ENCODE data around the gene KCNG2. TPM values are rescaled to one million over a fixed set of nuclear protein-coding genes. Genes with fewer than 3 reads are reported as not detected.

KCNG2 gene
- total and polyA plus RNA-seq, 2 of the 4 experiments (the other 2 are of a cell fraction), result not detected

DNA sequence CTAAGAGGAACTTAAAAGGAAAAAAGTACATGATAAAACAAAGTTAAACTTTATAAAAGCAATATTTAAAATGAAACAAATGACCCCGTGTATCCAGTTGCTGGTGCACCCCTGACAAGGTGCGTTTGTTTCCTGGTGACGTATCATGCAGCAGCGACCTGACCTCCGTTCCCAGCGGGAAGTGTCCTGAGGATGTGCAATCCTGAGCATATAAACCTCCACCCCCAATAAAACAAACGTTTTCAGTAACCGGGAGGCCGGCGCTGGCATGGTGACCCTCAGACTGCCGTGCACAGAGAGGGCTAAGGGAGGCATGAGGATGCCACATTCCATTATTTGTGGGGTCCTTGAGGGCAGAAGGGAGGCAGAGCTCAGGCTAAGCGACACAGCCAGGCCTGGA, 138.9 kb downstream of the KCNG2 start:
- H3K18ac ChIP-seq (ENCODE audit: low read depth, low read length), result no peak overlapping the region
- ChIA-PET POLR2A (ENCODE audit: unreplicated experiment) (no interaction called here), CTCF (no interaction called here)
- H3K23ac ChIP-seq (ENCODE audit: low read depth, low read length), result no peak overlapping the region
- no peak overlapping the region for H2AK5ac ChIP-seq (ENCODE audit: low read depth, low read length)
- H2AK9ac ChIP-seq (replicated peaks; ENCODE audit: low read depth, low read length, poor library complexity), result no peak overlapping the region
- H4K5ac ChIP-seq (ENCODE audit: low read depth, low read length), result no peak overlapping the region
- H2BK15ac ChIP-seq (ENCODE audit: low read depth, low read length), result no peak overlapping the region
- H3K9me3 ChIP-seq (ENCODE audit: control insufficient read depth, insufficient read depth, low read length), result peaks cover 9% of the 10 kb centered on the region
- no peak overlapping the region for H3K27ac ChIP-seq (ENCODE audit: insufficient read depth, low read length)
- dilution Hi-C loops (cut with HindIII; ENCODE audit: low sequenced_read_pairs, unreplicated experiment), result no loop called here
- H4K8ac ChIP-seq (ENCODE audit: low read depth in 2 of 2, low read length in 2 of 2), result no peak overlapping the region
- H2BK120ac ChIP-seq (ENCODE audit: low read depth, low read length), result no peak overlapping the region
- H3K14ac ChIP-seq (replicated peaks; ENCODE audit: low read depth, low read length), result no peak overlapping the region
- H3K4me1 ChIP-seq (ENCODE audit: control insufficient read depth, insufficient read depth, low read length), result no peaks in the 10 kb centered on the region
- no peak overlapping the region for H4K91ac ChIP-seq (ENCODE audit: insufficient read depth, low read depth, low read length)
- H3K27me3 ChIP-seq (ENCODE audit: control insufficient read depth, insufficient read depth, low read length), result no peaks in the 10 kb centered on the region
- DNase-seq (no peak), ATAC-seq (ENCODE audit: low read depth) (no peak)
- TF ChIP-seq BHLHE40 (IDR thresholded peaks at IDR 0.05; ENCODE audit: low read depth, low read length) (no peak), RFX5 (IDR thresholded peaks at IDR 0.05; ENCODE audit: low read depth, low read length) (no peak), FOS (IDR thresholded peaks at IDR 0.05; ENCODE audit: low read depth, low read length) (no peak), MAFK (IDR thresholded peaks at IDR 0.05; ENCODE audit: low read depth, low read length) (no peak), MAZ (IDR thresholded peaks at IDR 0.05; ENCODE audit: borderline replicate concordance, low read depth, low read length) (no peak), CEBPB (IDR thresholded peaks at IDR 0.05; ENCODE audit: low read depth, low read length) (no peak), SMC3 (IDR thresholded peaks at IDR 0.05; ENCODE audit: low read depth, low read length) (no peak), MXI1 (IDR thresholded peaks at IDR 0.05; ENCODE audit: borderline replicate concordance, low read depth, low read length) (no peak), NFE2L2 (IDR thresholded peaks at IDR 0.05; ENCODE audit: low read depth, low read length) (no peak), CHD1 (IDR thresholded peaks at IDR 0.05; ENCODE audit: low read depth, low read length) (no peak), RCOR1 (IDR thresholded peaks at IDR 0.05; ENCODE audit: insufficient replicate concordance, low read length) (no peak), RAD21 (IDR thresholded peaks at IDR 0.05; ENCODE audit: low read length) (no peak), POLR2A (IDR thresholded peaks at IDR 0.05; ENCODE audit: low read depth, low read length) (no peak)
- TF ChIP-seq, protein P1, sequence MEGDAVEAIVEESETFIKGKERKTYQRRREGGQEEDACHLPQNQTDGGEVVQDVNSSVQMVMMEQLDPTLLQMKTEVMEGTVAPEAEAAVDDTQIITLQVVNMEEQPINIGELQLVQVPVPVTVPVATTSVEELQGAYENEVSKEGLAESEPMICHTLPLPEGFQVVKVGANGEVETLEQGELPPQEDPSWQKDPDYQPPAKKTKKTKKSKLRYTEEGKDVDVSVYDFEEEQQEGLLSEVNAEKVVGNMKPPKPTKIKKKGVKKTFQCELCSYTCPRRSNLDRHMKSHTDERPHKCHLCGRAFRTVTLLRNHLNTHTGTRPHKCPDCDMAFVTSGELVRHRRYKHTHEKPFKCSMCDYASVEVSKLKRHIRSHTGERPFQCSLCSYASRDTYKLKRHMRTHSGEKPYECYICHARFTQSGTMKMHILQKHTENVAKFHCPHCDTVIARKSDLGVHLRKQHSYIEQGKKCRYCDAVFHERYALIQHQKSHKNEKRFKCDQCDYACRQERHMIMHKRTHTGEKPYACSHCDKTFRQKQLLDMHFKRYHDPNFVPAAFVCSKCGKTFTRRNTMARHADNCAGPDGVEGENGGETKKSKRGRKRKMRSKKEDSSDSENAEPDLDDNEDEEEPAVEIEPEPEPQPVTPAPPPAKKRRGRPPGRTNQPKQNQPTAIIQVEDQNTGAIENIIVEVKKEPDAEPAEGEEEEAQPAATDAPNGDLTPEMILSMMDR (conservative IDR thresholded peaks at IDR 0.05; ENCODE audit: low read depth, low read length), result no peak
- TF ChIP-seq, protein P2, sequence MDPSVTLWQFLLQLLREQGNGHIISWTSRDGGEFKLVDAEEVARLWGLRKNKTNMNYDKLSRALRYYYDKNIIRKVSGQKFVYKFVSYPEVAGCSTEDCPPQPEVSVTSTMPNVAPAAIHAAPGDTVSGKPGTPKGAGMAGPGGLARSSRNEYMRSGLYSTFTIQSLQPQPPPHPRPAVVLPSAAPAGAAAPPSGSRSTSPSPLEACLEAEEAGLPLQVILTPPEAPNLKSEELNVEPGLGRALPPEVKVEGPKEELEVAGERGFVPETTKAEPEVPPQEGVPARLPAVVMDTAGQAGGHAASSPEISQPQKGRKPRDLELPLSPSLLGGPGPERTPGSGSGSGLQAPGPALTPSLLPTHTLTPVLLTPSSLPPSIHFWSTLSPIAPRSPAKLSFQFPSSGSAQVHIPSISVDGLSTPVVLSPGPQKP (IDR thresholded peaks at IDR 0.05; ENCODE audit: borderline replicate concordance, low read depth, low read length), result no peak
- TF ChIP-seq, protein P3, sequence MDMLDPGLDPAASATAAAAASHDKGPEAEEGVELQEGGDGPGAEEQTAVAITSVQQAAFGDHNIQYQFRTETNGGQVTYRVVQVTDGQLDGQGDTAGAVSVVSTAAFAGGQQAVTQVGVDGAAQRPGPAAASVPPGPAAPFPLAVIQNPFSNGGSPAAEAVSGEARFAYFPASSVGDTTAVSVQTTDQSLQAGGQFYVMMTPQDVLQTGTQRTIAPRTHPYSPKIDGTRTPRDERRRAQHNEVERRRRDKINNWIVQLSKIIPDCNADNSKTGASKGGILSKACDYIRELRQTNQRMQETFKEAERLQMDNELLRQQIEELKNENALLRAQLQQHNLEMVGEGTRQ (IDR thresholded peaks at IDR 0.05; ENCODE audit: low read depth, low read length), result no peak
- no peak overlapping the region for H3K56ac ChIP-seq (ENCODE audit: extremely low read depth, insufficient read depth, low read length)
- in situ Hi-C loops (cut with MboI; ENCODE audit: low sequenced_read_pairs), result no loop called here
- no peak overlapping the region for H3K4me2 ChIP-seq (ENCODE audit: low read depth, low read length)
- WGBS, 2 experiments (ENCODE audit: extremely low coverage in 2 of 2, insufficient read length in 1 of 2), result no CpG with 5 or more reads among the region's 12 CpGs
- peaks cover 27 to 69% of the 10 kb centered on the region in 2 experiments for H3K79me1 ChIP-seq (ENCODE audit: low read depth in 1 of 2, low read length in 2 of 2)
- peaks cover 8% of the 10 kb centered on the region for H3K9me1 ChIP-seq (ENCODE audit: insufficient read depth, low read length)
- no peak overlapping the region for H2AFZ ChIP-seq (replicated peaks; ENCODE audit: low read length, poor library complexity)
- no peak overlapping the region for H2BK5ac ChIP-seq (ENCODE audit: low read depth, low read length, poor library complexity, severe bottlenecking)
- peaks cover 52% of the 10 kb centered on the region for H4K20me1 ChIP-seq (ENCODE audit: insufficient read depth, low read length)
- H3K36me3 ChIP-seq (ENCODE audit: control insufficient read depth, insufficient read depth, low read length), result peaks cover 47% of the 10 kb centered on the region
- H2BK20ac ChIP-seq (ENCODE audit: low read depth, low read length), result no peak overlapping the region
- no peak overlapping the region for H3K4me3 ChIP-seq (ENCODE audit: insufficient read depth, low read depth, low read length)
- intact Hi-C loops (cut with micrococcal nuclease), result no loop called here
- no peak overlapping the region for H3K4ac ChIP-seq (ENCODE audit: low read depth, low read length)
- no peak overlapping the region for H3K9ac ChIP-seq (ENCODE audit: low read depth, low read length)
- BruUV-seq (replicated peaks), result no TSS peak

All from IMR-90 (cell line).